GM21717 (cell line): ENCODE results near the gene C1orf159.
"Not testable (repeated sequence)": the region's sequence is repeated elsewhere in the genome, so short reads cannot be mapped to it uniquely, and the experiment has no call there.

Experiments used
- ATAC-seq: cut with Tn5 transposase; IDR thresholded peaks from one replicate; pipeline ENCODE4 v1.9.1; 2021; ENCODE audit warnings: mild to moderate bottlenecking, moderate library complexity; ENCODE audit not compliant: unreplicated experiment

The C1orf159 gene

GRCh38 chr1:1069711-1070676 is 45.9 kb downstream of the C1orf159 start:
- no peak for ATAC-seq

- peak; percentile 34 for ATAC-seq
Observed at GRCh38 chr1:1069056-1069710, 46.7 kb downstream of the C1orf159 start.

- ATAC-seq = no peak
Observed at GRCh38 chr1:1068517-1069055, 47.3 kb downstream of the C1orf159 start.

- no peak for ATAC-seq
Observed at GRCh38 chr1:1067860-1068516, 47.9 kb downstream of the C1orf159 start.

- ATAC-seq = no peak
Observed at GRCh38 chr1:1067284-1067859, 48.5 kb downstream of the C1orf159 start.

GRCh38 chr1:1066403-1067283 is 49.2 kb downstream of the C1orf159 start:
- no peak for ATAC-seq

- not testable (repeated sequence) for ATAC-seq
Observed at GRCh38 chr1:1065940-1066304, 50.0 kb downstream of the C1orf159 start.

GRCh38 chr1:1065265-1065939 is 50.5 kb downstream of the C1orf159 start:
- no peak for ATAC-seq

- peak; percentile 50 for ATAC-seq
Observed at GRCh38 chr1:1063945-1064831, 51.7 kb downstream of the C1orf159 start.

- no peak for ATAC-seq
Observed at GRCh38 chr1:1063261-1063944, 52.5 kb downstream of the C1orf159 start.

- no peak for ATAC-seq
Observed at GRCh38 chr1:1062348-1063163, 53.3 kb downstream of the C1orf159 start.

- no peak for ATAC-seq
Observed at GRCh38 chr1:1061682-1062345, 54.1 kb downstream of the C1orf159 start.

GRCh38 chr1:1060281-1061000 is 55.4 kb downstream of the C1orf159 start:
- no peak for ATAC-seq

GRCh38 chr1:1059494-1060280 is 56.2 kb downstream of the C1orf159 start:
- peak; percentile 44 for ATAC-seq

GRCh38 chr1:1058921-1059493 is 56.9 kb downstream of the C1orf159 start:
- ATAC-seq = peak; percentile 24
